ENCODE measurements around the gene HYKK. TPM values are rescaled to one million over a fixed set of nuclear protein-coding genes. Genes with fewer than 3 reads are reported as not detected.
A peak's percentile ranks its signal among the peaks of the same experiment; 100 is the strongest.
"Not testable (repeated sequence)": the region's sequence is repeated elsewhere in the genome, so short reads cannot be mapped to it uniquely, and the experiment has no call there.

HYKK gene
- total RNA-seq, 1 donor from 2014 or later: 1.2 TPM

DNA sequence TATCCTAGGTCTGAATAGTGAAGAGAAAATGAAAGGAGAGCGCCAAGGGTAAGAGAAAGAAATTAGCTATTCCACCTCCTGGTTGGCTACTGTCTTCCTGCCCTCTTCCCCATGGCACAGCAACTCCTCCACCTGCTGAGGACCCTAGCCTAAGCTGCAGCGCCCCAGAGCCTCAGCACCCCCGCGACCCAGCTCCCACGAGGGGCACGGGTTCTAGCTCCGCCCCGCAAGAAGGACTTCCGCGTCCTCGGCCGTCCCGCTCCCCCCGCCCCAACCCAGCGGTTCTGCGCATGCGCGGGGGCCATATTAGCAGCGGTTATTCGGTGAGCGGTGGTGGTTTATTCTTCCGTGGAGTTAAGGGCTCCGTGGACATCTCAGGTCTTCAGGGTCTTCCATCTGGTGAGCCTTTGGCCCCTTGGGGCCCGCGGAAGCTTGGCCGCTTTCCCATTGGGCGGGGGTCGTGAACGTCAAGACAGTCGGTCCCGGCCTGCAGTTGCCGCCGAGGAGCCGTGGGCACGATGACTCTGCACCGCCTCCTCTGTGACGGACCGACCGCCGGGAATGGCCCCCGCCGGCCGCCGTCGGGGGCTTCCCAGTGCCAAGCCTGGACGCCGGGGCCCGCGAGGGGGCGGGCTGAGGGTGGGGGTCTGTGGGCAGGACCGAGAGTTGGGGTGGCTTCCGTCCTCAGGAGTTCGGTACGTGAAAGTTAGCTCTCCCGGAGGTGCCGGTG is 32.9 kb downstream of the HYKK start, which contains the start of gene PSMA4:
TSS of gene PSMA4 (plus strand) at position 304 of the 730 bp plus-strand sequence. CDS start 1,484 bp downstream, outside the sequence.
- peak; percentile 85 for DNase-seq

DNA sequence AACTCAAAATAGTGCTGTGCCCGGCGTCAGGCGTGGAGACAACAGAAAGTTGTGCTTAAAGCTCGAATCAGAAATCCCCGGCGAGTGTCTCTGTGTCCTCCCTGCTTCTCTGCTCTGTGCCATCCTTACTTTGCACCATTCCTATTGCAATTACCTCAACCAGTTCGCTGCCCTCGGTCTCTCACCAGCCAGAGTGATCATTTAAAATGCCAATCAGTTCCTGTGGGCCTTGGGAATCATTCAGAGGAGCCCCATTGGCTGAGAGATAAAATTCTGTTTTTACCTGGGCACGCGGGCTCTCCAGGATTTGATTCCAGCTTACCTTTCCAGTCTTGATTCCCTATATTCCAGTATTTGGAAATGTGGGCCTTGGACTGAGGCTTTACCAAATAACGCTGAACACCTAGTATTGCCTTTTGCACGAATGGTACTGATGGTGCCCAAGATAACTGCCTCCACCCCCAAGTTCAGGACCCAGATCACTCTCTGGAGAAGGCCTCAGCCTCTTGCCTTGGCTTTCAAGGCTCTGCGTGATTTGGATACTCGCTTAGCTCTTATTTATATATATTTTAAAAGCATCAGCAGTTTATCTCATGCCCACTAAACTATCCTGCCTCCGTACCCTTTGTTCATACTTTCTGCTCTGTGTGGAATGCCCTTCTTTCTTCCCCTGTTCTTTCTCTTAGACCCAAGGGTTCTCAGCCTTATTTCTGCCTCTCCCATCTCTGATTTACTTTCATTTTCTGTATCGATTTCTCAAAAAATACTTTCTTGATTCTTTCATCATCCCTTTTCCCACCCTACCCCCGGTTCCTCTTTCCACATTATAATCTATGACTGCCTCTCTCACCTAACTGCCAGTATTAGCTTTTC is 33.7 kb downstream of the HYKK start:
- DNase-seq: no peak

- no peak for DNase-seq
Measured at GRCh38 chr15:78541744-78542034, 34.3 kb downstream of the HYKK start.

GRCh38 chr15:78542647-78543046 is 35.3 kb downstream of the HYKK start:
- DNase-seq: no peak

- DNase-seq: no peak
Measured at GRCh38 chr15:78550194-78550593, 42.8 kb downstream of the HYKK start.

DNA sequence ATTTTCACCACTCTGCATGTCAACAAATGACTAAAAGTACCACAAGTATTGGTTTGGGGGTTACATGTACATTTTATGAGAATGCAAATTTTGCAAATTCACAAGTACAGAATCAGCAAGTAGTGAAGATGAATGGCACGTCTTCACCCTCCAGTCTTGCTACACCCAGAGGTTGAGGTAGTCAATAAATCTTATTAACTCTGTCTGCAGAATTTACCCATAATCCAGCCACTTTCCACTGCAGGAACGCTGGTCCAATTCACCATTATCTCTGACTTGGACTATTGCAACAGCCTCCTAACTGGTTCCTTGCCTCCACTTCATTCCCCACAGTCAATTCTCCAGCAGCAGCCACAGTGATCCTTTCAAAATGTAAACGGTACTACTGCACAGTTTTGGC is 43.4 kb downstream of the HYKK start:
- no peak for DNase-seq

- no peak for DNase-seq
Measured at GRCh38 chr15:78551902-78552301, 44.5 kb downstream of the HYKK start.

GRCh38 chr15:78552597-78552996 is 45.2 kb downstream of the HYKK start:
- no peak for DNase-seq

DNA sequence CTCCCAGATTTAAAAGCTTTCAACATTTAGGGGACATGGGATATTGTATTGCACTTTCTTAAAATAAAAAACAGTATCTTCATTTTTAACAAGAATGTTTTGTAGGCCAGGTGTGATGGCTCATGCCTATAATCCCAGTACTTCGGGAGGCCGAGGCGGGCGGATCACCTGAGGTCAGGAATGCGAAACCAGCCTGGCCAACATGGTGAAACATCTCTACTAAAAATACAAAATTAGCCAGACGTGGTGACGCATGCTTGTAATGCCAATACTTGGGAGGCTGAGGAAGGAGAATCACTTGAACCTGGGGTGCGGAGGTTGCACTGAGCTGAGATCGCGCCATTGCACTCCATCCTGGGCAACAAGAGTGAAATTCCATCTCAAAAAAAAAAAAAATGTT is 52.8 kb downstream of the HYKK start:
- DNase-seq: not testable (repeated sequence)

GRCh38 chr15:78561490-78561889 is 54.1 kb downstream of the HYKK start:
- DNase-seq: no peak

- DNase-seq: no peak
Measured at GRCh38 chr15:78563092-78563491, 55.7 kb downstream of the HYKK start.

DNA sequence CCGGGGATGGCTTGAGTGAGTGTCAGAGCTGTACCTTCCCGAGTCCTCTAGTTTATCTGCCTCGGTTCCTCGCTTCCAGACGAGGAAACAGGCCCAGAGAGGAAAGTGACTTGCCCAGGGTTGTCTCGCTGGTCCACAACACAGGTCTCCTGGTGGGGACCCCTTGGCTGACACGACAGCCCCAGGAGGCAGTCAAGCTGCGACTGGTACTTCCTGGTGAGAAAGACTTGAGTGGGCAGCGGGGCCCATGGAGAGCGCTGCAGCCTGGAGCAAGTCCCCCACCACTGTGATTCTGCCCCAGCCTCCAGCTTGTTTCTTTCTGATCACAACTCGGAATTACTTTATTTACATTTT is 57.3 kb downstream of the HYKK start:
- DNase-seq: no peak

DNA sequence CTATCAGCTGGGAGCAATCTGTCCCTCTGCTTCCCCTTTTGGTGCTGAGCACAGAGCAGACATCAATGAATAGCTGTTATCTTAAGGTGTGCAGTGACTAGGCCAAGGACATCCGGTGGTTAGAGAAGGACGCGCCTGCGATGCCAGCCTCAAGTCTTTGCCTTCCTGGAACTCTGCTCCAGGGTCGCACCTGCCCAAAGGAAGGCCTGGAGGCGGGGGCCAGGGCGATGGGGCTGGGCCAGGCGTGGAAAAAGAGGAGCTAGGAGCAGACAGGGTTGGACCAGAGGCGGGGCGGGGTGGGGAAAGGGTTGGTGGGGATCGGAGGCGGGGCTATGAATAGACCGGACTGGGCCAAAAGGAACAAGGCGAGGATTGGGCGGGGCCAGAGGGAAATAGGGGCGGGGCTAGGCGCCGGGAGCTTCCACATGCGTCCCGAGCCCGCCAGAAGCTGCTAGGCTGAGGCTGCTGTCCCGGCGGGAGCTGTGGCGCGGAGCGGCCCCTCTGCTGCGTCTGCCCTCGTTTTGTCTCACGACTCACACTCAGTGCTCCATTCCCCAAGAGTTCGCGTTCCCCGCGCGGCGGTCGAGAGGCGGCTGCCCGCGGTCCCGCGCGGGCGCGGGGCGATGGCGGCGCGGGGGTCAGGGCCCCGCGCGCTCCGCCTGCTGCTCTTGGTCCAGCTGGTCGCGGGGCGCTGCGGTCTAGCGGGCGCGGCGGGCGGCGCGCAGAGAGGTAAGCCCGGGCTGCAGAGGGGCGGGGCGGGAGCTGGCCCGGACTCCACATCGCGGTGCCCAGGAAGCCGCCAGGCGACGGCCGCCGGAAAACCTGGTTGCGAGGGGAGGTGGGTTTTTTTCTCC is 57.9 kb downstream of the HYKK start, which contains the start of gene CHRNA5:
TSS of gene CHRNA5 (plus strand) at position 424 of the 854 bp plus-strand sequence. CDS start at position 624, 200 bp downstream.
- DNase-seq: no peak

DNA sequence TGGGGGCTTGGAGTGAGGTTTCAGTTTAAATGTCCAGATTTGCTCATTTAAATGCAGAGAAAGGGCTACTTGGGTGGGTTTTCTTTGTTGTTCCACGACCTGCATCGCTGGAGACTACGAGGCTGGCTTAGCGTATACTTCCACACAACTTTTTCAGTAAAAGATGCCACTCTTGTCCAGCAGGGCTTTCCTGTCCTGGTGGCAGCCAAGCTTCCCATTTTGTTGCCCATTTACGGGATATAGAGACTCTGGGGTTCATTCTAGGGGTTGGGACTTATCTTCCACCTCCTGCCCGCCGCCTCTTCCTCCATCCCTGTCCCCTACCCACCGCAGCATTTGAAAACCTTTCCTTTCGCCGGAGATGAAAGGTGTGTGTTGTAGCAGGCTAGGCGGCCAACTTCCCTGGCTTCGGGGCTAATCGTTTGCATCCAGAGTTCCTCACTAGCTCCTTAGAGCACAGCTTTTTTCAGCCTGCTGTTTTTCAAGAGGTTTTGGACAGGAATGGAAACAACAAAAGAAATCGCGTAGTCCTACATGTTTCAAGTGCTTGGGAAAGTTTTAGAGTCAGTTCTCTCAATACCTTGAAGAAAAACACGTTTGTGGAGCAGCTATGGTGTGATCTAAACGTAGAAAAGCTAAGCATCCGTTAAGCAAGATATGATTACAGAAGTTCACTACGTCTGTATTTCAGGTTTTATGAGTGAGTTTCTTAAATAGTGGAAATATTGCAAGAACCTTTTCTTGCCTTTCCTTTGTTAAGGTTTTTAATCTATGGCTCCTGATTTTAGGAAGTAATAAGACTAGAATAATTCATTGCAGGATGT is 58.8 kb downstream of the HYKK start:
- DNase-seq: no peak

DNA sequence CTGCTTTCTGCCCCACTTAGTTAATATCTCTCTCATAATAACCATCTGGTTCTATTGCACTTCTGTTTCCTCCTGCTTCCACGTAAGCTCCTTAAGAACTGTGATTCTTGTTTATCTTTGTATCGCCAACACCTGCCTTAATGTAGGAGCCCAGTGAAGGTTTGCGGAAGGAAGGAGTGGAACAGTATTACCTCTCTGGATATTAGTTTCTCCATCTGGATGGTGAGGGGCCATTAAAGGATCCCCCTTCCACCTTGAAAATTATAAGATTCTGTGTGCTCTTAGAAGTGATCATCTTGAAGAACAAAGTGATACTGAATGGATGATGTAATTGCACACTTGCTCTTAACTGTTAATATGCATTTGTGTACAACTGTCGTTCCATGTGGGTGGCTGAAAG is 60.2 kb downstream of the HYKK start:
- DNase-seq: no peak

DNA sequence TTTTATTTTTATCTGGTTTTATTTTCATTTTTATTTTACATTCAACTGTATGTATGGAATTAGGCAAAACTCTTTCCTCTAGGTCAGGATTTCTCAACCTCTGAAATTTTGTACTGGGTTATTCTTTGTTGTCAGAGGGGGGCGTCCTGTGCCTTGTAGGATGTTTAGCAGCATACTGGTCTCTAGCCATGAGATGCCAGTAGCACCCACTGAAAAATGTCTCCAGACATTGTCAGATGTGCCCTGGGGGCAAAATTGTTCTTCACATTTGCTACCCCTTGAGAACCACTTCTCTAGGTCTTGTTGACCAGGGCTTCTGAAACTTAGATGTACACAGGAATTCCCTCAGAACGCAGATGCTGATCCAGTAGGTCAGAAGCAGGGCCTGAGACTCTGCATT is 63.3 kb downstream of the HYKK start:
- DNase-seq: no peak

- DNase-seq: no peak
Measured at GRCh38 chr15:78571382-78571781, 64.0 kb downstream of the HYKK start.

- no peak for DNase-seq
Measured at GRCh38 chr15:78573416-78573815, 66.0 kb downstream of the HYKK start.

- DNase-seq: no peak
Measured at GRCh38 chr15:78574944-78575343, 67.6 kb downstream of the HYKK start.
